Stimulated activated CD4-positive, alpha-beta T cell treated with anti-CD3 and anti-CD28 coated beads, Interleukin-12 subunit alpha, Interleukin-12 subunit beta, amount 100 ng/mL, for 48 hours (primary cell): ENCODE measurements around the gene HHEX.
"Not testable (repeated sequence)": the region's sequence is repeated elsewhere in the genome, so short reads cannot be mapped to it uniquely, and the experiment has no call there.

Experiments used
- DNase-seq, 3 donors: peaks; one replicate each; pipeline ENCODE4 v3.0.0-alpha.2; 2020; ENCODE audit warnings: low read depth in 2 of 3, low spot score in 1 of 3

The HHEX gene

GRCh38 chr10:92732958-92733357 is 43.2 kb downstream of the HHEX start:
- DNase-seq = no peak

DNA sequence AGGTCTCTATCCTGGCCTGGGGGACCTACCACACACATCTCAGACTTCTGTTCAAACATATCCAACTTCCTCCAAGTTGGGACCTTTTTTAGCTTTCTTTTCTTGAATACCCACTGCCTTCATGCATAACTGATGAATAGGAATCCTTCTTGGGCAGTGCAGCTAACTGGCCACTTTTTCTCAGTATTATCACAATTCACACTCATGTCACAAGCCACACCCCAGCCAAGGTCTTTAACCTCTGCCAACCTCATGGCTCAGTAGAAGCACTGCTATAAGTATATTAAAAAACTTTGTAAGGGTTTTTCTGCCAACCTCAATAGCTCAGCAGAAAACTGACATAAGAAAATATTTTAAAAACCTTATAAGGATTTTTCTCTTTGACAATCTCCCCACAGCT is 44.5 kb downstream of the HHEX start:
- DNase-seq = no peak

DNA sequence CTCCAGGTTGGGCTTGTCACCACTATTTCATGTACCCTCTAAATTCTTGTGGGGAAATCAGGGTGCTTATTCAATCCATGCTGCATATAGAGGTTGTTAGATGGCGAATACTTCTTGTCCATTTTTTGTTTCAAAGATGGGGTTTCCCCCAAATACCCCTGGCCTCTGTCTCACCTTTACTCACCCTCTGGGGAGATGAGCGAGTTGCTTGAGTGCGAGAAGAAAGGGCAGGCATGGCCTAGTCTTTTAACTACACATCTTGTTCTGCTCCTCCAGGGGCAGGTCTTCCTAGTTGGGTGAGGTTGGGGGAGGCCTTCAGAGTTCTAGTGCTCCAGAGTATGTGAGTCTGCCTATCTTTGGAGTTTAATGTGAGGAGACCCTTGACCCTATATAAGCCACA is 46.2 kb downstream of the HHEX start:
- no peak for DNase-seq

DNA sequence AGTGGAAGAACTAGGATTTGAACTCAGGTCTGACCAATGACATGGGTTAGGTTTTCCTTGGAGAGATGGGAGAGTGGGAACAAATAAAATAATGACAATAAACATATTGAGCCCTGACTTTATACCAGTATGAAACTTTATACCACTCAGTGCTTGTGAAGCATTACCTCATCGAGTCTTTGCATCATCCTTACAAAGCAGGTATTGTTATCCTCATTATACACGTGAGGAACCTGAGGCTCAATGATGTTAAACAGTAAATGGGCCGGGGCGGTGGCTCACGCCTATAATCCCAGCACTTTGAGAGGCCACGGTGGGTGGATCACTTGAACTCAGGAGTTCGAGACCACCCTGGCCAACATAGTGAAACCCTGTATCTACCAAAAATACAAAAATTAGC is 47.7 kb downstream of the HHEX start:
- no peak for DNase-seq

- DNase-seq = no peak
These were observed 51.0 kb downstream of the HHEX start for GRCh38 chr10:92740762-92741161.

- not testable (repeated sequence) for DNase-seq
These were observed 52.0 kb downstream of the HHEX start for GRCh38 chr10:92741741-92742140.

DNA sequence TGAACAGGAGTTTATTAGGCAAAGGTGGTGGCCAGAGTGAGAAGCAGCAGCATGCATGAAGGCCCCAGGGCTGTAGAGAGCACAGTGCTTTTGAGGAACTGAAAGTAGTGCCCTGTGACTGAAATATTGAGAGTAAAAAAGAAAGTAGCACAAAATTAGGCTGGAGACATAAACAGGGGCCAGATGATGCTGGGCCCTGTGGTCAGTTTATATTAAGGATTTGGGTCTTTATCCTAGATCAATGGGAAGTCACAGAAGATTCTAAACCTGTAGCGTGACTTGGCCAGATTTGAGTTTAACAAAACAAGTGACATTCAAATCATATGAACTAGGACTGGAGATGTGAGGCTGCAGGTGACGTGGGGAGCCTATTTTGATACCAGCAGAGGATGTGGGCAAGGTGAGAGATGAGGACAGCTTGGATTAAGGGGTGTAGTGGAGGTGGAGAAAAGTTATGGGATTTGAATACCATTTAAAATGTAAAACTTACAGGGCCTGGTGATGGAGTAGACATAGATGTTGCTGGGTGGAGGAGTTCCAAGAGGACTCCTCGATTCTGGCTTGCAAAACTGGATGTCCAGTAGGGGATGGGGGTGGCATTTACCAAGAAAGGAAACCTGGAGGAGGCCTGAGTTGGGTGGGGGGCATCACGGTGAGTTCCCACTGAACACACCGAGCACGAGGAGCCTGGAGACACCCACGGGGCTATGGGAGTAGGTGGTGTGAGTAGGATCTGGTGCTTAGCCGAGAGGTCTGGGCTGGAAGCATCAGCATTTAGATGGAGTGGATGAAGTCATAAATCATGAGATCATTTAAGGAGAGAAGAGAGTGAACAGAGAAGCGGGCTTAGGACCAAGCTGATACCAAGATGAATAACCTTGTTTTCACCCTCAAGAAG is 52.8 kb downstream of the HHEX start:
- DNase-seq = no peak
